Prostate gland (tissue), 2 donors: ENCODE measurements around the gene FUBP3.

Experiments used
- CTCF ChIP-seq, 4 experiments: fragments of 200-600 bp in 2 of 4; fragments of 450-650 bp in 2 of 4; sonication (generic) in 2 of 4; IDR thresholded peaks; 1 replicate in 3 of 4; 2 replicates in 1 of 4; pipeline ENCODE4 v1.5.1; 2016 to 2019; ENCODE audit warnings: antibody characterized with exemption in 4 of 4, mild to moderate bottlenecking in 2 of 4, moderate library complexity in 2 of 4
- POLR2A ChIP-seq: fragments of 450-650 bp; IDR thresholded peaks from one replicate; pipeline ENCODE4 v1.6.1; 2016; ENCODE audit warnings: antibody characterized with exemption, mild to moderate bottlenecking
- POLR2AphosphoS5 ChIP-seq: sonication (generic); formaldehyde crosslinking; IDR thresholded peaks from one replicate; pipeline ENCODE4 v1.6.1; 2017; ENCODE audit warnings: antibody characterized with exemption

GRCh38 chr9:130662099-130662969 is 83.0 kb downstream of the FUBP3 start:
- TF ChIP-seq CTCF (IDR thresholded peaks at IDR 0.05) (no peak), POLR2AphosphoS5 (no peak), POLR2A (no peak)
